Gastroesophageal sphincter (tissue), 3 donors: ENCODE results near the gene SYNM.

ENCODE experiments used
- CTCF ChIP-seq, 4 experiments: fragments of 200-600 bp in 2 of 4; fragments of 450-650 bp in 2 of 4; sonication (generic) in 1 of 4; IDR thresholded peaks; one replicate each; pipeline ENCODE4 v1.5.1; 2017 to 2019; ENCODE audit warnings: antibody characterized with exemption in 4 of 4, mild to moderate bottlenecking in 2 of 4, moderate library complexity in 2 of 4
- POLR2AphosphoS5 ChIP-seq: sonication (generic); formaldehyde crosslinking; IDR thresholded peaks from one replicate; pipeline ENCODE4 v1.6.1; 2017; ENCODE audit warnings: antibody characterized with exemption

DNA sequence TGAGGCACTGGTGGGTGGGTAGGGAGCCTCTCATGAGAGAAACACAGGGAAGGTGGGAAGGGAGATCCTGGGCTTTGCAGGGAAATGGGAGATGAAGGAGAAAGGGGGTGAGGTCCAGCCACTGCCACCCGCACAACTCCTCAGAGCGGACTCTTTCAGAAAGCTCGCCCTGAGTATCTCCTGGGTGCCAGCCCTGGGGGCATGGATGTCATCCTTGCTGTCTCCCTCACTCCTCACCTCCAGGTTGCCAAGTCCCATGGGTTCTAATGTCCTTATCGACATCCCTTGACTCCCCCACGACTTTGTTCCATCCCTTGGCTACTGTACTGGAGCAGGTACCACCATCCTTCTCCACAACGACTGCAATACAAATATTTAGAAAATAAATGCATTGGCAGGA is 40.9 kb downstream of the SYNM start:
- TF ChIP-seq POLR2AphosphoS5 (no peak), CTCF (IDR thresholded peaks at IDR 0.05) (no peak)
